Activated naive CD4-positive, alpha-beta T cell treated with anti-CD3 and anti-CD28 coated beads, Interleukin-2, amount 50 U/mL, for 72 hours (primary cell): ENCODE results near the gene HMG20B. TPM values are rescaled to one million over a fixed set of nuclear protein-coding genes. Genes with fewer than 3 reads are reported as not detected.

ENCODE experiments used
- total RNA-seq, 2 donors: library from RNA; stranded (reverse); gene quantifications; one replicate each; pipeline ENCODE4 v1.2.3, GENCODE V29; 2022

Gene HMG20B
- total RNA-seq, 2 donors from 2014 or later = 66.2 to 86.9 TPM

Other genes starting within 250 kb of the HMG20B start
- gene NFIC, start 206.4 kb upstream of the HMG20B start, total RNA-seq = 10 to 100 TPM; 10.4 to 23.1 TPM
- under 1 TPM in 1 of 2 donors, not detected in 1; 0.72 TPM for gene SMIM24, start 92.4 kb upstream of the HMG20B start, total RNA-seq
- not detected for gene SMIM44, start 89.5 kb upstream of the HMG20B start, total RNA-seq
- 10 to 100 TPM; 13.2 to 14.8 TPM for gene DOHH, start 72.3 kb upstream of the HMG20B start, total RNA-seq
- gene FZR1, start 66.6 kb upstream of the HMG20B start, total RNA-seq = 10 to 100 TPM; 52.4 to 73.5 TPM
- 1 to 10 TPM; 3.0 to 3.8 TPM for gene TEKTIP1, start 33.8 kb upstream of the HMG20B start, total RNA-seq
- gene MFSD12, start 15.4 kb upstream of the HMG20B start, total RNA-seq = 10 to 100 TPM; 40.1 to 47.5 TPM
- 1 to 10 TPM in 1 of 2 donors, under 1 TPM in 1; 0.59 to 1.2 TPM for gene GIPC3, start 12.5 kb downstream of the HMG20B start, total RNA-seq
- gene TBXA2R, start 33.9 kb downstream of the HMG20B start, total RNA-seq = 1 to 10 TPM; 1.3 to 1.8 TPM
- 10 to 100 TPM; 26.0 to 34.2 TPM for gene CACTIN, start 53.8 kb downstream of the HMG20B start, total RNA-seq
- gene PIP5K1C, start 127.5 kb downstream of the HMG20B start, total RNA-seq = 10 to 100 TPM; 11.5 to 13.5 TPM
- gene TJP3, start 135.4 kb downstream of the HMG20B start, total RNA-seq = 1 to 10 TPM; 2.6 to 6.3 TPM
- gene APBA3, start 188.7 kb downstream of the HMG20B start, total RNA-seq = 10 to 100 TPM; 44.6 to 61.7 TPM
- gene MRPL54, start 189.7 kb downstream of the HMG20B start, total RNA-seq = 10 to 100 TPM; 15.7 to 68.7 TPM
- gene RAX2, start 199.3 kb downstream of the HMG20B start, total RNA-seq = not detected
- gene MATK, start 213.4 kb downstream of the HMG20B start, total RNA-seq = 10 to 100 TPM in 1 of 2 donors, 1 to 10 TPM in 1; 7.4 to 27.8 TPM